ENCODE results near the gene TBC1D14.

The TBC1D14 gene

GRCh38 chr4:7043284-7044136, 133.9 kb downstream of the TBC1D14 start, which contains the start of gene TADA2B:
TADA2B (plus strand) TSS chr4:7043372; CDS start chr4:7043580, 208 bp downstream.
- DNase-seq (ENCODE audit: low read depth, low spot score): no peak

- DNase-seq (ENCODE audit: low read depth, low spot score): no peak
Measured at GRCh38 chr4:7044137-7044930, 134.7 kb downstream of the TBC1D14 start.

- no peak for DNase-seq (ENCODE audit: low read depth, low spot score)
Measured at GRCh38 chr4:7045553-7045952, 135.9 kb downstream of the TBC1D14 start.

- no peak for DNase-seq (ENCODE audit: low read depth, low spot score)
Measured at GRCh38 chr4:7045961-7046921, 136.6 kb downstream of the TBC1D14 start.

GRCh38 chr4:7046971-7047370, 137.3 kb downstream of the TBC1D14 start:
- DNase-seq (ENCODE audit: low read depth, low spot score): no peak

GRCh38 chr4:7048642-7049041, 139.0 kb downstream of the TBC1D14 start:
- no peak for DNase-seq (ENCODE audit: low read depth, low spot score)

GRCh38 chr4:7049295-7049694, 139.7 kb downstream of the TBC1D14 start:
- no peak for DNase-seq (ENCODE audit: low read depth, low spot score)

- DNase-seq (ENCODE audit: low read depth, low spot score): no peak
Measured at GRCh38 chr4:7049739-7050138, 140.1 kb downstream of the TBC1D14 start.

- no peak for DNase-seq (ENCODE audit: low read depth, low spot score)
Measured at GRCh38 chr4:7050481-7051143, 141.0 kb downstream of the TBC1D14 start.

- DNase-seq (ENCODE audit: low read depth, low spot score): no peak
Measured at GRCh38 chr4:7051144-7051495, 141.5 kb downstream of the TBC1D14 start.

GRCh38 chr4:7051905-7052304, 142.3 kb downstream of the TBC1D14 start:
- no peak for DNase-seq (ENCODE audit: low read depth, low spot score)

GRCh38 chr4:7052313-7052712, 142.7 kb downstream of the TBC1D14 start:
- no peak for DNase-seq (ENCODE audit: low read depth, low spot score)

- DNase-seq (ENCODE audit: low read depth, low spot score): no peak
Measured at GRCh38 chr4:7052923-7053715, 143.5 kb downstream of the TBC1D14 start.

- no peak for DNase-seq (ENCODE audit: low read depth, low spot score)
Measured at GRCh38 chr4:7054106-7054880, 144.7 kb downstream of the TBC1D14 start.

GRCh38 chr4:7055111-7055989, 145.7 kb downstream of the TBC1D14 start:
- no peak for DNase-seq (ENCODE audit: low read depth, low spot score)

- no peak for DNase-seq (ENCODE audit: low read depth, low spot score)
Measured at GRCh38 chr4:7055990-7056325, 146.3 kb downstream of the TBC1D14 start.

GRCh38 chr4:7058792-7059191, 149.2 kb downstream of the TBC1D14 start:
- no peak for DNase-seq (ENCODE audit: low read depth, low spot score)

- DNase-seq (ENCODE audit: low read depth, low spot score): no peak
Measured at GRCh38 chr4:7059662-7060061, 150.0 kb downstream of the TBC1D14 start.

Data from iPS DF 19.7 (cell line).